ENCODE data around the gene BAK1. TPM values are rescaled to one million over a fixed set of nuclear protein-coding genes. Genes with fewer than 3 reads are reported as not detected.
A peak's percentile ranks its signal among the peaks of the same experiment; 100 is the strongest.

Gene BAK1
- total and polyA plus RNA-seq, 2 of the 13 experiments (the other 11 are each of a cell fraction or from before 2014, with no cell fraction given) = 15.0 to 23.8 TPM

DNA sequence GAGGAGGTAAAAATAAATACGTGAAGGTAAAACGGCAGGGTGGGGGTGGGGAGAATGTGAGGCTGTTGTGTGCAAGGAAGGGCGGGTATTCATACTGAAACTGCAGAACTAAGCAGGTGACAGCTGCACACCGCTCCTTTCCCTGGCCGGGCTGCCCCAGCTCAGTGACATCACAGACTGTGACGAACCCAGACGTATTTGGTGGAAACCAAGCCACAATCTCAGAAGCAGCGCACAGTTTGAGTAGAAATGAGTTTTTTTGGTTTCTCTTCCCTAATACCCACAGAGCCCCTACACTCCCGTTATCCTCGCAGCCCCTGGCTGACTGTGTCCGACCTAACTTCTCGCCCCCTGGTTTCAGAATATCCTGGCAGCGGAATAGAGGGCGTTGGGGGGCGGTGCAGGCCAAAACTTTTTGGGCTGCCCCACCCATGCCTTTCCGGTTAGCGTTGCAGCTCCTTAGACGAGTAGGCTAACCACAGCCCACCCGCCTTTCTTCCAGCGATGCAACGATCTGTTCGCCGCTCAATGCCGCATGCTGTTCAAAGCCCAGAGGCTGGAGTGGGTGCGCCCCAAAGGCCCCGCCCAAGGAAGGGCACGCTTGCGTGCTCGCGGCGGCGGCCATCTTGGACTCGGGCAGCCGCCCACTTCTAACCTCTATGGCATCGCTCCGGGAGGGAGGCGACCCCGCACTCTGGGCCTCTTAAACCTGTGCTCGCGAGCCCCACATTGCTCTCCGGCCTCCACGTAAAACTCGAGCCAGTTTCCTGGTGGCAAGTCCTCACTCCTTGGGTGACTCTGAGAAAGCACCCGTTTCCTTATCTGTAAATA, 9.1 kb downstream of the BAK1 start (continued):
- TF ChIP-seq, protein P1, sequence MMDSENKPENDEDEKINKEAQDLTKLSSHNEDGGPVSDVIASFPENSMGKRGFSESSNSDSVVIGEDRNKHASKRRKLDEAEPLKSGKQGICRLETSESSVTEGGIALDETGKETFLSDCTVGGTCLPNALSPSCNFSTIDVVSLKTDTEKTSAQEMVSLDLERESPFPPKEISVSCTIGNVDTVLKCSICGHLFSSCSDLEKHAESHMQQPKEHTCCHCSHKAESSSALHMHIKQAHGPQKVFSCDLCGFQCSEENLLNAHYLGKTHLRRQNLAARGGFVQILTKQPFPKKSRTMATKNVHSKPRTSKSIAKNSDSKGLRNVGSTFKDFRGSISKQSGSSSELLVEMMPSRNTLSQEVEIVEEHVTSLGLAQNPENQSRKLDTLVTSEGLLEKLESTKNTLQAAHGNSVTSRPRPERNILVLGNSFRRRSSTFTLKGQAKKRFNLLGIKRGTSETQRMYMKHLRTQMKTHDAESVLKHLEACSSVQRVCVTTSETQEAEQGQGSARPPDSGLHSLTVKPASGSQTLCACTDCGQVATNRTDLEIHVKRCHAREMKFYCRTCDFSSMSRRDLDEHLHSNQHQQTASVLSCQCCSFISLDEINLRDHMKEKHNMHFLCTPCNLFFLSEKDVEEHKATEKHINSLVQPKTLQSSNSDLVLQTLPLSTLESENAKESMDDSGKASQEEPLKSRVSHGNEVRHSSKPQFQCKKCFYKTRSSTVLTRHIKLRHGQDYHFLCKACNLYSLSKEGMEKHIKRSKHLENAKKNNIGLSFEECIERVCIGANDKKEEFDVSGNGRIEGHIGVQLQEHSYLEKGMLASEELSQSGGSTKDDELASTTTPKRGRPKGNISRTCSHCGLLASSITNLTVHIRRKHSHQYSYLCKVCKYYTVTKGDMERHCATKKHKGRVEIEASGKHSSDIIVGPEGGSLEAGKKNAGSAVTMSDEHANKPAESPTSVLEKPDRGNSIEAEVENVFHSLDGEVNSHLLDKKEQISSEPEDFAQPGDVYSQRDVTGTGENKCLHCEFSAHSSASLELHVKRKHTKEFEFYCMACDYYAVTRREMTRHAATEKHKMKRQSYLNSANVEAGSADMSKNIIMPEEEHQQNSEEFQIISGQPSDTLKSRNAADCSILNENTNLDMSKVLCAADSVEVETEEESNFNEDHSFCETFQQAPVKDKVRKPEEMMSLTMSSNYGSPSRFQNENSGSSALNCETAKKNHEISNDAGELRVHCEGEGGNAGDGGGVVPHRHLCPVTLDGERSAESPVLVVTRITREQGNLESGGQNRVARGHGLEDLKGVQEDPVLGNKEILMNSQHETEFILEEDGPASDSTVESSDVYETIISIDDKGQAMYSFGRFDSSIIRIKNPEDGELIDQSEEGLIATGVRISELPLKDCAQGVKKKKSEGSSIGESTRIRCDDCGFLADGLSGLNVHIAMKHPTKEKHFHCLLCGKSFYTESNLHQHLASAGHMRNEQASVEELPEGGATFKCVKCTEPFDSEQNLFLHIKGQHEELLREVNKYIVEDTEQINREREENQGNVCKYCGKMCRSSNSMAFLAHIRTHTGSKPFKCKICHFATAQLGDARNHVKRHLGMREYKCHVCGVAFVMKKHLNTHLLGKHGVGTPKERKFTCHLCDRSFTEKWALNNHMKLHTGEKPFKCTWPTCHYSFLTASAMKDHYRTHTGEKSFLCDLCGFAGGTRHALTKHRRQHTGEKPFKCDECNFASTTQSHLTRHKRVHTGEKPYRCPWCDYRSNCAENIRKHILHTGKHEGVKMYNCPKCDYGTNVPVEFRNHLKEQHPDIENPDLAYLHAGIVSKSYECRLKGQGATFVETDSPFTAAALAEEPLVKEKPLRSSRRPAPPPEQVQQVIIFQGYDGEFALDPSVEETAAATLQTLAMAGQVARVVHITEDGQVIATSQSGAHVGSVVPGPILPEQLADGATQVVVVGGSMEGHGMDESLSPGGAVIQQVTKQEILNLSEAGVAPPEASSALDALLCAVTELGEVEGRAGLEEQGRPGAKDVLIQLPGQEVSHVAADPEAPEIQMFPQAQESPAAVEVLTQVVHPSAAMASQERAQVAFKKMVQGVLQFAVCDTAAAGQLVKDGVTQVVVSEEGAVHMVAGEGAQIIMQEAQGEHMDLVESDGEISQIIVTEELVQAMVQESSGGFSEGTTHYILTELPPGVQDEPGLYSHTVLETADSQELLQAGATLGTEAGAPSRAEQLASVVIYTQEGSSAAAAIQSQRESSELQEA (CRISPR knock-in tag; IDR thresholded peaks at IDR 0.05; ENCODE audit: not compliant biosample characterization) = no peak
- no peak for TF ChIP-seq FIP1L1 (IDR thresholded peaks at IDR 0.05; ENCODE audit: borderline replicate concordance, insufficient read depth, low read depth, low read length)
- TF ChIP-seq HOXA5 (CRISPR knock-in tag; IDR thresholded peaks at IDR 0.05) = peak; percentile 73
- no peak for TF ChIP-seq TBX3 (IDR thresholded peaks at IDR 0.05; ENCODE audit: borderline replicate concordance)
- 0 out of 2 replicates have a peak, but pooled peaks have one; percentile 64 for TF ChIP-seq ZMAT3 (CRISPR knock-in tag; conservative IDR thresholded peaks at IDR 0.05)
- no peak for TF ChIP-seq RFX5 (IDR thresholded peaks at IDR 0.05; ENCODE audit: low read depth, low read length)
- no peak for TF ChIP-seq LCORL (IDR thresholded peaks at IDR 0.05)
- TF ChIP-seq LCORL (CRISPR knock-in tag; IDR thresholded peaks at IDR 0.05) = peak; percentile 74; the same call in 1 of the 2 replicates
- TF ChIP-seq MAF1 (CRISPR knock-in tag; IDR thresholded peaks at IDR 0.05; ENCODE audit: borderline replicate concordance) = no peak
- TF ChIP-seq ISX (CRISPR knock-in tag; conservative IDR thresholded peaks at IDR 0.05) = no peak
- TF ChIP-seq HES4 (CRISPR knock-in tag; IDR thresholded peaks at IDR 0.05; ENCODE audit: borderline replicate concordance) = no peak
- peak; percentile 18; the same call in 1 of the 2 replicates for TF ChIP-seq SNAPC2 (CRISPR knock-in tag; IDR thresholded peaks at IDR 0.05)
- TF ChIP-seq REPIN1 (CRISPR knock-in tag; IDR thresholded peaks at IDR 0.05; ENCODE audit: borderline replicate concordance, low read depth) = no peak
- TF ChIP-seq ZNF335 (CRISPR knock-in tag; IDR thresholded peaks at IDR 0.05) = peak; percentile 78; the same call in 1 of the 2 replicates
- peak; percentile 97 for TF ChIP-seq HOXA3 (CRISPR knock-in tag; IDR thresholded peaks at IDR 0.05)
- TF ChIP-seq, protein P2, sequence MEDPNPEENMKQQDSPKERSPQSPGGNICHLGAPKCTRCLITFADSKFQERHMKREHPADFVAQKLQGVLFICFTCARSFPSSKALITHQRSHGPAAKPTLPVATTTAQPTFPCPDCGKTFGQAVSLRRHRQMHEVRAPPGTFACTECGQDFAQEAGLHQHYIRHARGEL (CRISPR knock-in tag; IDR thresholded peaks at IDR 0.05) = no peak
- TF ChIP-seq KMT2B (CRISPR knock-in tag; IDR thresholded peaks at IDR 0.05) = peak; percentile 59
- TF ChIP-seq MLLT10 (CRISPR knock-in tag; IDR thresholded peaks at IDR 0.05) = no peak
- peak; percentile 74; the same call in 1 of the 2 replicates for TF ChIP-seq KMT2A (CRISPR knock-in tag; IDR thresholded peaks at IDR 0.05)
- no peak for TF ChIP-seq CBX2 (IDR thresholded peaks at IDR 0.05; ENCODE audit: low read depth, low read length)
- TF ChIP-seq CBX2 (CRISPR knock-in tag; IDR thresholded peaks at IDR 0.05; ENCODE audit: low read depth) = no peak
- TF ChIP-seq JARID2 (CRISPR knock-in tag; IDR thresholded peaks at IDR 0.05; ENCODE audit: insufficient replicate concordance) = no peak
- TF ChIP-seq, protein P3, sequence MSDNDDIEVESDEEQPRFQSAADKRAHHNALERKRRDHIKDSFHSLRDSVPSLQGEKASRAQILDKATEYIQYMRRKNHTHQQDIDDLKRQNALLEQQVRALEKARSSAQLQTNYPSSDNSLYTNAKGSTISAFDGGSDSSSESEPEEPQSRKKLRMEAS (IDR thresholded peaks at IDR 0.05) = peak; percentile 90

All from HepG2 (cell line).